ENCODE data around the gene DDR2.

DNA sequence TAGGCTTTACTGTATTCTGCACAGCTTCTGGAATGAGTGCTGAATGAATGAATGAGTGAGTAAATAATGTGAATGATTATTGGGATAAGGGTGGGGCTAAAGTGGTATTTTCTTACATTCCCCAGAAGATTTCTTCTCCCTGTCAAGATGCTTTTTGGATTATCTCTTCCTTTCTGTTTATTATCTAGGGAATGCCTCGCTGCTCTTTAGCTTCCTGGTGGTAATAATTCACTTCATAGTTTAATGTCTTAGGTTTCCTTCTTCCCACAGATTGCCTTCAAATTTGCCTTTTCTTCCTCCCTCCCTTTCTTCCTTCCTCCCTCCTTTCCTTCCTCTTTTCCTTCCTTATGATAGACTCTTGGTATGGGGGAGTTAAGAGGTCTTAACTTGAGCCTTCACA lies 24.0 kb downstream of the DDR2 start:
- TF ChIP-seq, protein P1, sequence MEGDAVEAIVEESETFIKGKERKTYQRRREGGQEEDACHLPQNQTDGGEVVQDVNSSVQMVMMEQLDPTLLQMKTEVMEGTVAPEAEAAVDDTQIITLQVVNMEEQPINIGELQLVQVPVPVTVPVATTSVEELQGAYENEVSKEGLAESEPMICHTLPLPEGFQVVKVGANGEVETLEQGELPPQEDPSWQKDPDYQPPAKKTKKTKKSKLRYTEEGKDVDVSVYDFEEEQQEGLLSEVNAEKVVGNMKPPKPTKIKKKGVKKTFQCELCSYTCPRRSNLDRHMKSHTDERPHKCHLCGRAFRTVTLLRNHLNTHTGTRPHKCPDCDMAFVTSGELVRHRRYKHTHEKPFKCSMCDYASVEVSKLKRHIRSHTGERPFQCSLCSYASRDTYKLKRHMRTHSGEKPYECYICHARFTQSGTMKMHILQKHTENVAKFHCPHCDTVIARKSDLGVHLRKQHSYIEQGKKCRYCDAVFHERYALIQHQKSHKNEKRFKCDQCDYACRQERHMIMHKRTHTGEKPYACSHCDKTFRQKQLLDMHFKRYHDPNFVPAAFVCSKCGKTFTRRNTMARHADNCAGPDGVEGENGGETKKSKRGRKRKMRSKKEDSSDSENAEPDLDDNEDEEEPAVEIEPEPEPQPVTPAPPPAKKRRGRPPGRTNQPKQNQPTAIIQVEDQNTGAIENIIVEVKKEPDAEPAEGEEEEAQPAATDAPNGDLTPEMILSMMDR (IDR thresholded peaks at IDR 0.05) = no peak
- TF ChIP-seq SIN3A (IDR thresholded peaks at IDR 0.05; ENCODE audit: borderline replicate concordance, insufficient read depth, low read depth, low read length) = no peak
- no peak for TF ChIP-seq POLR2AphosphoS5 (IDR thresholded peaks at IDR 0.05; ENCODE audit: low read depth, low read length)
- TF ChIP-seq, protein P2, sequence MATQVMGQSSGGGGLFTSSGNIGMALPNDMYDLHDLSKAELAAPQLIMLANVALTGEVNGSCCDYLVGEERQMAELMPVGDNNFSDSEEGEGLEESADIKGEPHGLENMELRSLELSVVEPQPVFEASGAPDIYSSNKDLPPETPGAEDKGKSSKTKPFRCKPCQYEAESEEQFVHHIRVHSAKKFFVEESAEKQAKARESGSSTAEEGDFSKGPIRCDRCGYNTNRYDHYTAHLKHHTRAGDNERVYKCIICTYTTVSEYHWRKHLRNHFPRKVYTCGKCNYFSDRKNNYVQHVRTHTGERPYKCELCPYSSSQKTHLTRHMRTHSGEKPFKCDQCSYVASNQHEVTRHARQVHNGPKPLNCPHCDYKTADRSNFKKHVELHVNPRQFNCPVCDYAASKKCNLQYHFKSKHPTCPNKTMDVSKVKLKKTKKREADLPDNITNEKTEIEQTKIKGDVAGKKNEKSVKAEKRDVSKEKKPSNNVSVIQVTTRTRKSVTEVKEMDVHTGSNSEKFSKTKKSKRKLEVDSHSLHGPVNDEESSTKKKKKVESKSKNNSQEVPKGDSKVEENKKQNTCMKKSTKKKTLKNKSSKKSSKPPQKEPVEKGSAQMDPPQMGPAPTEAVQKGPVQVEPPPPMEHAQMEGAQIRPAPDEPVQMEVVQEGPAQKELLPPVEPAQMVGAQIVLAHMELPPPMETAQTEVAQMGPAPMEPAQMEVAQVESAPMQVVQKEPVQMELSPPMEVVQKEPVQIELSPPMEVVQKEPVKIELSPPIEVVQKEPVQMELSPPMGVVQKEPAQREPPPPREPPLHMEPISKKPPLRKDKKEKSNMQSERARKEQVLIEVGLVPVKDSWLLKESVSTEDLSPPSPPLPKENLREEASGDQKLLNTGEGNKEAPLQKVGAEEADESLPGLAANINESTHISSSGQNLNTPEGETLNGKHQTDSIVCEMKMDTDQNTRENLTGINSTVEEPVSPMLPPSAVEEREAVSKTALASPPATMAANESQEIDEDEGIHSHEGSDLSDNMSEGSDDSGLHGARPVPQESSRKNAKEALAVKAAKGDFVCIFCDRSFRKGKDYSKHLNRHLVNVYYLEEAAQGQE (IDR thresholded peaks at IDR 0.05; ENCODE audit: insufficient read depth in 1 of 2, low read depth in 2 of 2, low read length in 1 of 2) = no peak
